A549 (cell line): ENCODE measurements around the gene MMP1.

ENCODE experiments used
- EP300 ChIP-seq, 2 experiments: fragments of >200 bp; sonication (Bioruptor Twin); formaldehyde crosslinking; IDR thresholded peaks; 2 replicates in 1 of 2; 3 replicates in 1 of 2; pipeline ENCODE4 v1.6.1; 2016 to 2017
- NFE2L2 ChIP-seq: fragments of 150-350 bp; conservative IDR thresholded peaks from 2 replicates; pipeline ENCODE4 v1.6.1; 2014; ENCODE audit warnings: low read length
- TF ChIP-seq, protein P1 (sequence below): fragments of >200 bp; sonication (Bioruptor Twin); formaldehyde crosslinking; IDR thresholded peaks from 3 replicates; pipeline ENCODE4 v1.5.1; 2016

DNA sequence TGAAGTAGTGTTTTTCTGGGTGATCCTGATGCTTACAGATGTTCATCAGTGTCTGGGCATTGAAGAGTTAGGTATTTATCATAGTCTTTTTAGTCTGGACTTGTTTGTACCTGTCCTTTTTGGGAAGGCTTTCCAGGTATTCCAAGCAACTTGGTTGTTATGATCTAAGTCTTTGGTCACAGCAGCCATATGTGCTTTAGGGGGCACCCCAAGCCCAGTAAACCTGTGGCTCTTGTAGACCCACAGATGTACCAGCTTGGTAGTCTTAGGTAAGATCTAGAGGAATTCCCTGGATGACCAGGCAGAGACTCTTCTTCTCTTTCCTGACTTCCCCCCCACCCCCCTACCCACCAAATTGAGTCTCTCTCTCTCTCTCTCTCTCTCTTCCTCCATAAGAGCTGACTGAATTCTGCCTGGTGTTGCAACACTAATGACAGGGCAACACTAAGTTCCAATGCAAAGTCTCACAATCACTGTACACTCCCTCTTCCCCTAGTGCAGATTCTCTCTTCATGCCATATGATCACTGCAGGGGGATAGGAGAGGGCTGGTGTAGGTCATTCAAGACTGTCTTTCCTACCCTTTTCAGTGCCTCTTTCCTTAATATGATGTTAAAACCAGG, 48.7 kb downstream of the MMP1 start:
- TF ChIP-seq, protein P1, sequence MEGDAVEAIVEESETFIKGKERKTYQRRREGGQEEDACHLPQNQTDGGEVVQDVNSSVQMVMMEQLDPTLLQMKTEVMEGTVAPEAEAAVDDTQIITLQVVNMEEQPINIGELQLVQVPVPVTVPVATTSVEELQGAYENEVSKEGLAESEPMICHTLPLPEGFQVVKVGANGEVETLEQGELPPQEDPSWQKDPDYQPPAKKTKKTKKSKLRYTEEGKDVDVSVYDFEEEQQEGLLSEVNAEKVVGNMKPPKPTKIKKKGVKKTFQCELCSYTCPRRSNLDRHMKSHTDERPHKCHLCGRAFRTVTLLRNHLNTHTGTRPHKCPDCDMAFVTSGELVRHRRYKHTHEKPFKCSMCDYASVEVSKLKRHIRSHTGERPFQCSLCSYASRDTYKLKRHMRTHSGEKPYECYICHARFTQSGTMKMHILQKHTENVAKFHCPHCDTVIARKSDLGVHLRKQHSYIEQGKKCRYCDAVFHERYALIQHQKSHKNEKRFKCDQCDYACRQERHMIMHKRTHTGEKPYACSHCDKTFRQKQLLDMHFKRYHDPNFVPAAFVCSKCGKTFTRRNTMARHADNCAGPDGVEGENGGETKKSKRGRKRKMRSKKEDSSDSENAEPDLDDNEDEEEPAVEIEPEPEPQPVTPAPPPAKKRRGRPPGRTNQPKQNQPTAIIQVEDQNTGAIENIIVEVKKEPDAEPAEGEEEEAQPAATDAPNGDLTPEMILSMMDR, result no peak
- TF ChIP-seq EP300 (IDR thresholded peaks at IDR 0.05) (no peak), NFE2L2 (no peak)
